HEK293T (cell line): Measurements from ENCODE around the gene ENAH.

ENCODE experiments used
- CTCF ChIA-PET: fragments of 350-600 bp; formaldehyde crosslinking; extraction: SDS; loops from one replicate; lab custom pipeline; 2021; ENCODE audit warnings: antibody characterized with exemption, inconsistent platforms; lab: Yijun Ruan, JAX
- POLR2A ChIA-PET: fragments of 350-600 bp; formaldehyde crosslinking; extraction: SDS; loops from one replicate; lab custom pipeline; 2020; ENCODE audit warnings: antibody characterized with exemption, inconsistent platforms; lab: Yijun Ruan, JAX
- DNase-seq: peaks from one replicate; pipeline ENCODE4 v3.0.0; 2012; ENCODE audit warnings: mixed read lengths; ENCODE audit errors: extremely low spot score
- ARNT ChIP-seq: fragments of 450-650 bp; IDR thresholded peaks from 2 replicates; pipeline ENCODE4 v1.6.1; 2017; ENCODE audit warnings: mild to moderate bottlenecking
- BHLHE40 ChIP-seq: fragments of 450-650 bp; IDR thresholded peaks from 2 replicates; pipeline ENCODE4 v1.6.1; 2016; ENCODE audit warnings: mild to moderate bottlenecking, moderate library complexity, borderline replicate concordance
- CTBP1 ChIP-seq: fragments of 450-650 bp; IDR thresholded peaks from 2 replicates; pipeline ENCODE4 v1.6.1; 2016; ENCODE audit warnings: borderline replicate concordance
- FOXA1 ChIP-seq: fragments of 450-650 bp; IDR thresholded peaks from 2 replicates; pipeline ENCODE4 v1.6.1; 2016; ENCODE audit warnings: mild to moderate bottlenecking
- FOXK2 ChIP-seq: fragments of 450-650 bp; IDR thresholded peaks from 2 replicates; pipeline ENCODE4 v1.6.1; 2016; ENCODE audit warnings: mild to moderate bottlenecking
- FOXM1 ChIP-seq: fragments of 450-650 bp; IDR thresholded peaks from 2 replicates; pipeline ENCODE4 v1.6.1; 2017; ENCODE audit warnings: mild to moderate bottlenecking, borderline replicate concordance
- HDGF ChIP-seq: fragments of 450-650 bp; IDR thresholded peaks from 2 replicates; pipeline ENCODE4 v1.6.1; 2017; ENCODE audit warnings: antibody characterized with exemption, borderline replicate concordance
- L3MBTL2 ChIP-seq: fragments of 450-650 bp; conservative IDR thresholded peaks from 2 replicates; pipeline ENCODE4 v1.6.1; 2016; ENCODE audit warnings: mild to moderate bottlenecking
- LEF1 ChIP-seq: fragments of 450-650 bp; IDR thresholded peaks from 2 replicates; pipeline ENCODE4 v1.6.1; 2017; ENCODE audit warnings: mild to moderate bottlenecking, borderline replicate concordance
- NFRKB ChIP-seq: fragments of 450-650 bp; IDR thresholded peaks from 2 replicates; pipeline ENCODE4 v1.6.1; 2016; ENCODE audit warnings: mild to moderate bottlenecking, moderate library complexity
- SP1 ChIP-seq: fragments of 450-650 bp; IDR thresholded peaks from 2 replicates; pipeline ENCODE4 v1.6.1; 2017
- SUZ12 ChIP-seq: fragments of 450-650 bp; IDR thresholded peaks from 2 replicates; pipeline ENCODE4 v1.6.1; 2016; ENCODE audit warnings: mild to moderate bottlenecking
- TARDBP ChIP-seq: fragments of 450-650 bp; IDR thresholded peaks from 2 replicates; pipeline ENCODE4 v1.6.1; 2016
- ZNF384 ChIP-seq: fragments of 450-650 bp; IDR thresholded peaks from 2 replicates; pipeline ENCODE4 v1.6.1; 2016
- TF ChIP-seq, protein P1 (sequence below): fragments of 450-650 bp; IDR thresholded peaks from 2 replicates; pipeline ENCODE4 v1.6.1; 2016

The ENAH gene

DNA sequence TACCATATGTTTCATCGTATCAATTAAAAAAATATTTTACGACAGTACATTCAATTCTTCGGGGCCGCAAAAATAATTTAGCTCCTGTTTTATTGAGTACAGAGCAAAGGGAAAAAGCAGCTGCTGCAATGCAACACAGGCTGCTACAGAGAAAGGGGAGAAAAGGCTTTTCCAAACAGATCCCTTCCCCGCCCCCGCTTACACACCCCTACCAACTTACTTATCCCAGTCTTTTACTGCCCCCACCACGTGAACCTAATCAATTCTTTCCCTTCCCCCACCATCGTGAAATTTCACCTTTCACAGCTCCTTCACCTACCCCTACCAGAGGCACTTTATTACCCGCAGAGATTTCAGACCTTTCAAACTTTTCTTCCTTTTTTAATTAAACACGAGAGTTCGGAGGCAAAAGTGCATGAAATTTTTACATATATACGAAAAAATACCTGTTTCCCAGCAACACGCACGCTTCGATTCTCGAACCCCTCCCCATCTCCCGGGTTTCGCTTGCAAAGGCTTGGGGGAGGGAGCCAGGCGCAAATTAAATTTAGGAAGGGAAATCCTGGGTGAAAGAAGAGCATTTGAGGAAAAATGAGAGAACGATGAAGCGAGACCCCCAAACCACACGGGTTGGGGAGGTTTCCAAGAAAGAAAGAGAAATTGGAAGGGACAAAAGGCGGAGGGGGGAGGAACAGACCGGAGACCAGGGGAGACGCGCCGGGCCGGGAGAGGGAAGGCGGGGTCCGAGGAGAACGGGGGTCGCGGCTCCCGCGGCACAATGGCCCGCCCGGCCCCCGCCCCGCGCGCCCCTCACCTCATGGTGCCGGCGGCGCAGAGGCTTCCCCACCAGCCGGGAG, 823 bp downstream of the ENAH start:
- TF ChIP-seq ZNF384, result peak; percentile 3; the same call in 1 of the 2 replicates
- TF ChIP-seq L3MBTL2, result peak; percentile 71
- TF ChIP-seq BHLHE40, result no peak
- TF ChIP-seq, protein P1, sequence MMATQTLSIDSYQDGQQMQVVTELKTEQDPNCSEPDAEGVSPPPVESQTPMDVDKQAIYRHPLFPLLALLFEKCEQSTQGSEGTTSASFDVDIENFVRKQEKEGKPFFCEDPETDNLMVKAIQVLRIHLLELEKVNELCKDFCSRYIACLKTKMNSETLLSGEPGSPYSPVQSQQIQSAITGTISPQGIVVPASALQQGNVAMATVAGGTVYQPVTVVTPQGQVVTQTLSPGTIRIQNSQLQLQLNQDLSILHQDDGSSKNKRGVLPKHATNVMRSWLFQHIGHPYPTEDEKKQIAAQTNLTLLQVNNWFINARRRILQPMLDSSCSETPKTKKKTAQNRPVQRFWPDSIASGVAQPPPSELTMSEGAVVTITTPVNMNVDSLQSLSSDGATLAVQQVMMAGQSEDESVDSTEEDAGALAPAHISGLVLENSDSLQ, result no peak
- TF ChIP-seq FOXK2, result no peak
- TF ChIP-seq CTBP1, result peak; percentile 67; the same call in 1 of the 2 replicates
- CTCF ChIA-PET, result interaction anchor here (0.6 to 1.3 kb wide), 3 partner anchors 120 to 177 kb away, joined by 3 to 6 read pairs (median 4); no protein-coding TSS in a partner anchor
- DNase-seq, result peak; percentile 54
- POLR2A ChIA-PET, result interaction anchor here (0.8 to 2.7 kb wide), 25 partner anchors 10 to 227 kb away, joined by 3 to 34 read pairs (median 4); partner anchors contain the start of gene SRP9

DNA sequence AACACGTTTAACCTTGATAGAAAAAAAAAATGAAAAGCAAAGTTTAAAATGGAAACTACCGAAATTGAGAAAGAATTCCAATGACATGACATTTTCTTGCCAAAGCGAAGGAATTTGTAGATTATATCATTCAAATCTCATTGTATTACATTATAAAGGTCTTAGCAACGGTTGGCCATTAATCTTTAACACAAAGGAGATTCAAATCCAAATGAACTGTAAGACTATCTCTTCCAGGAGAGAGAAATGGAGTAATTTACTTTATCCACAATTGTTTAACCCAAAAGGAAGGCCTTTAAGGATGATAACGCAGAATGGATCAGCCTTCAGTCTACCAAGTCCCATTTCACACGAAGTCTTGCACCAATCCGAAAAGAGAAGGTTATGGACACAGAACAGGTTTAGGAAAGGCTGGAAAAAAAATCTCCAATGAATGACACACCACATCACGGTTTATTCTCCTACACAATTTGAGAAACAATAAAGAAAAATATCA, 1.5 kb downstream of the ENAH start:
- TF ChIP-seq ZNF384 (peak; percentile 8; the same call in 1 of the 2 replicates), CTBP1 (no peak)
- TF ChIP-seq, protein P1, result peak; percentile 58; the same call in 1 of the 2 replicates
- no peak for DNase-seq
- CTCF ChIA-PET, result interaction anchor here (0.6 to 1.3 kb wide), 3 partner anchors 121 to 177 kb away, joined by 3 to 6 read pairs (median 4); no protein-coding TSS in a partner anchor
- POLR2A ChIA-PET, result interaction anchor here (0.8 to 2.7 kb wide), 12 partner anchors 10 to 226 kb away, joined by 3 to 34 read pairs (median 5); partner anchors contain the start of gene SRP9

DNA sequence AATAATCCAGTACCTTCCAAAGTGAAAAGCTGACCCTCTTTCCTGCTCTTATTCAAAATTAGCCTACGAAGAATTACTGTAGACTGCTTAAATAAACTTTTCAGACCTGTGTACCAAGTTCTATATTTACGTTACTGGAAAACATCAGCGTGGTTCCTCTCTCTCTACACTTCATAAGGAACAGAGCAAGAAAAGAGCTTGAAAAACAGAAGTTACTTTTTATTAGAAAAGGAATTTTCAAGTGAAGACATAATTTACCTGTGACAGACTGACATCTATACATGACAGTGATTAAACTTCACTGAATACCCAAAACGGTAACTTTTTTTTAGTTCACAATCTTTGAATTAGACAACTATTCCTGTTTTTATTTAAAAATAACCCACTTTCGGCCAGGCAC, 2.7 kb downstream of the ENAH start:
- CTCF ChIA-PET, result interaction anchor here (0.6 to 1.1 kb wide), 2 partner anchors 86 to 122 kb away, joined by 3 read pairs; no protein-coding TSS in a partner anchor
- TF ChIP-seq NFRKB (no peak), LEF1 (no peak)
- TF ChIP-seq, protein P1, result peak; percentile 81
- POLR2A ChIA-PET, result interaction anchor here (0.8 to 0.9 kb wide), 2 partner anchors 16 to 127 kb away, joined by 3 read pairs; partner anchors contain the start of gene SRP9
- no peak for DNase-seq

DNA sequence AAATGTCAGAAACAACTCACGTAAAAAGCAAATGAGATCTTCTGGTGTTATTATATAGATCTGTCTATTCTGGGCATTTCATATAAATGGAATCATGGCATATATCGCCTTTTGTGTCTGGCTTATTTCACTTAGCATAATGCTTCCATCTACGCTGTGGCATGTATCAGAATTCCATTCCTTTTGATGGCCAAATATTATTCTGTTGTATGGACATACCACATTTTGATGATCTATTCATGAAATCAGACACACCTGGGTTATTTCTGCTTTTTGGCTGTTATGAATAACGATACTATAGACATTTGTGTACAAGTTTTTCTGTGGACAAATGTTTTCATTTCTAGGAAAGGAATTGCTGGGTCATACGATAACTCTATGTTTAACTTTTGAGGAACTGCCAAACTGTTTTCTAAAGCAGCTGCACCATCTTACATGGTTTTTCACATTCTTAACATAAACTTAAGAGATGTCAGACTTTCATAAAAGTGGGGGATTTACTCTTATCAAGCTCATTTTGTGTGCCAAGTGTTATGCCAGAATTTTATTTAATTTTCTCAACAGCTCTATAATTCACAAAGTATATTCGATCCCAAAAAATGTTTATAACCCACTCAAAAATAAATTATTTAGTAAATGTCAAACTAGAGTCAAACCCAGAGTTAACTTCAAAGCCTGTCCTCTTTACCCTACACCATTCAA, 7.6 kb downstream of the ENAH start:
- DNase-seq, result no peak
- CTCF ChIA-PET, result interaction anchor here (0.6 kb wide), 1 partner anchor 36 kb away, joined by 3 read pairs; no protein-coding TSS in a partner anchor
- TF ChIP-seq, protein P1, result peak; percentile 53; the same call in 1 of the 2 replicates
- no peak for TF ChIP-seq NFRKB
- POLR2A ChIA-PET, result no interaction called here

DNA sequence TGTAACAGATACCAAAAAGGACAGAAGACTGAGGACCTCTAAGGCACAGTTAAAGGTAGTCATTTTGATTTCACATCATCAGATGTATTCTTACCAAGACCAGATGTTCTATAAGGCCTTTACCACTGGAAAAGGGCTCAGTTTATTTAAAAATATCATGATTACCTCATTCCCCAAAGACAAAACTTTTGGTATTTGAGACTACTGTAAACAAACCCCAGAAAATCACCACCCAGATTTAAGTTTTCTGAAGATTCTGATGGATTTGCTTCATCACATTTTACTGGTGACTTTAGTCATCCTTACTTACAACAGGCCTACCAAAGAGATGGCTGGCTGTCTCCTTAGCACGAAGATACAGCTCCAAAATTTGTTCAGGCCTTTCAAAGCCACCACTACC, 8.3 kb downstream of the ENAH start:
- CTCF ChIA-PET, result no interaction called here
- no peak for TF ChIP-seq BHLHE40
- TF ChIP-seq, protein P1, result no peak
- no peak for TF ChIP-seq FOXK2
- no peak for TF ChIP-seq ZNF384
- TF ChIP-seq ARNT, result no peak
- no peak for DNase-seq
- POLR2A ChIA-PET, result no interaction called here

DNA sequence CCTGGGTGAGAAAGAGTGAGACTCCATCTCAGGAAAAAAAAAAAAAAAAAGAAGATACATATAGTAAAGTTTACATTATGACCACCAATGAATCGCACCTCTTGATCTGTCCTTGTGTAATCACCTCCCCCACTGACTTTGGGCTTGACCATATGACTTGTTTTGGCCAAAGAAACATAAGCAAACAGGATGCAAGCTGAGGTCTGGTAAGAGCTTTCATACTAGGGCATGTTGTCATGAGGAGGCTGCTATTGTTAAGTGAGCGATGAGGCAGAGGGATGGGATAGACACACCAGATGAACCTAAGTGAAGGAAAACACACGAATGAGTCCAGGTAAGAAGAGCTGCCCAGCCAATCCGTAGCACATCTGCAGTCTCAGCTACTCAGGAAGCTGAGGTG, 10.7 kb downstream of the ENAH start:
- CTCF ChIA-PET, result no interaction called here
- no peak for DNase-seq
- POLR2A ChIA-PET, result interaction anchor here (0.8 to 1.9 kb wide), 3 partner anchors 10 to 135 kb away, joined by 3 to 4 read pairs (median 3); partner anchors contain the start of genes ENAH and SRP9
- TF ChIP-seq LEF1, result no peak
- no peak for TF ChIP-seq TARDBP
- no peak for TF ChIP-seq SUZ12
- no peak for TF ChIP-seq L3MBTL2
- TF ChIP-seq NFRKB, result no peak
- no peak for TF ChIP-seq HDGF
- no peak for TF ChIP-seq FOXA1
- TF ChIP-seq FOXM1, result no peak
- no peak for TF ChIP-seq SP1
